HEK293T (cell line): ENCODE data around the gene LRRC9.
"Not testable (repeated sequence)": the region's sequence is repeated elsewhere in the genome, so short reads cannot be mapped to it uniquely, and the experiment has no call there.

Experiments used
- ARNT ChIP-seq: fragments of 450-650 bp; IDR thresholded peaks from 2 replicates; pipeline ENCODE4 v1.6.1; 2017; ENCODE audit warnings: mild to moderate bottlenecking
- BHLHE40 ChIP-seq: fragments of 450-650 bp; IDR thresholded peaks from 2 replicates; pipeline ENCODE4 v1.6.1; 2016; ENCODE audit warnings: mild to moderate bottlenecking, moderate library complexity, borderline replicate concordance
- CTBP1 ChIP-seq: fragments of 450-650 bp; IDR thresholded peaks from 2 replicates; pipeline ENCODE4 v1.6.1; 2016; ENCODE audit warnings: borderline replicate concordance
- FOXK2 ChIP-seq: fragments of 450-650 bp; IDR thresholded peaks from 2 replicates; pipeline ENCODE4 v1.6.1; 2016; ENCODE audit warnings: mild to moderate bottlenecking
- FOXM1 ChIP-seq: fragments of 450-650 bp; IDR thresholded peaks from 2 replicates; pipeline ENCODE4 v1.6.1; 2017; ENCODE audit warnings: mild to moderate bottlenecking, borderline replicate concordance
- L3MBTL2 ChIP-seq: fragments of 450-650 bp; conservative IDR thresholded peaks from 2 replicates; pipeline ENCODE4 v1.6.1; 2016; ENCODE audit warnings: mild to moderate bottlenecking
- LEF1 ChIP-seq: fragments of 450-650 bp; IDR thresholded peaks from 2 replicates; pipeline ENCODE4 v1.6.1; 2017; ENCODE audit warnings: mild to moderate bottlenecking, borderline replicate concordance
- PKNOX1 ChIP-seq: fragments of 450-650 bp; IDR thresholded peaks from 2 replicates; pipeline ENCODE4 v1.6.1; 2016
- SUZ12 ChIP-seq: fragments of 450-650 bp; IDR thresholded peaks from 2 replicates; pipeline ENCODE4 v1.6.1; 2016; ENCODE audit warnings: mild to moderate bottlenecking
- TARDBP ChIP-seq: fragments of 450-650 bp; IDR thresholded peaks from 2 replicates; pipeline ENCODE4 v1.6.1; 2016

GRCh38 chr14:59942296-59942862 is 22.4 kb downstream of the LRRC9 start:
- not testable (repeated sequence) for TF ChIP-seq FOXM1, ARNT, L3MBTL2, SUZ12, CTBP1, BHLHE40, PKNOX1, FOXK2, LEF1, TARDBP
